ENCODE results near the gene SLC27A6. TPM values are rescaled to one million over a fixed set of nuclear protein-coding genes. Genes with fewer than 3 reads are reported as not detected.

SLC27A6 gene
- total RNA-seq, 1 experiment from 2014 or later, result 7.9 TPM

DNA sequence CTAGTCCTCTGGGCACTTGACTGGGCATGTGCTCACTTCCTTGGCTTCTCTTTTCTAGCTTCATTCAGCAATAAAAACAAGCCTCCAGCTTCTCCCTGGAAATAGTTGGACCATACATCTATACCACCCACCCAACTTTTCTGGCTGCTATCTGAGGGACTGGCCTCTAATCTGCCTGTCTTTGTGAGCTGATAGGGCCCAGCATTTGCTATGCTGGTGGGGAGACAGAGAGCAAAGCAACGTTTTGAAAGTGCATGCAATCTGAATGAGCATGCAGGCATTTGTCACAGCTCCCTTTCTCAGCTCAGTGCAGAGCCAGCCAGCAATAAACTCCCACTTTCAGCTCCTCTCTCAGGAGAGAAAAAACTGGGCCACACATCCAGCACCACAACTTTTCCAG lies 78.6 kb downstream of the SLC27A6 start:
- TF ChIP-seq, protein P1, sequence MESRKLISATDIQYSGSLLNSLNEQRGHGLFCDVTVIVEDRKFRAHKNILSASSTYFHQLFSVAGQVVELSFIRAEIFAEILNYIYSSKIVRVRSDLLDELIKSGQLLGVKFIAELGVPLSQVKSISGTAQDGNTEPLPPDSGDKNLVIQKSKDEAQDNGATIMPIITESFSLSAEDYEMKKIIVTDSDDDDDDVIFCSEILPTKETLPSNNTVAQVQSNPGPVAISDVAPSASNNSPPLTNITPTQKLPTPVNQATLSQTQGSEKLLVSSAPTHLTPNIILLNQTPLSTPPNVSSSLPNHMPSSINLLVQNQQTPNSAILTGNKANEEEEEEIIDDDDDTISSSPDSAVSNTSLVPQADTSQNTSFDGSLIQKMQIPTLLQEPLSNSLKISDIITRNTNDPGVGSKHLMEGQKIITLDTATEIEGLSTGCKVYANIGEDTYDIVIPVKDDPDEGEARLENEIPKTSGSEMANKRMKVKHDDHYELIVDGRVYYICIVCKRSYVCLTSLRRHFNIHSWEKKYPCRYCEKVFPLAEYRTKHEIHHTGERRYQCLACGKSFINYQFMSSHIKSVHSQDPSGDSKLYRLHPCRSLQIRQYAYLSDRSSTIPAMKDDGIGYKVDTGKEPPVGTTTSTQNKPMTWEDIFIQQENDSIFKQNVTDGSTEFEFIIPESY (IDR thresholded peaks at IDR 0.05; ENCODE audit: extremely low read depth, insufficient replicate concordance, low read length), result no peak
- TF ChIP-seq RAD21 (IDR thresholded peaks at IDR 0.05; ENCODE audit: low read depth), result no peak
- TF ChIP-seq, protein P2, sequence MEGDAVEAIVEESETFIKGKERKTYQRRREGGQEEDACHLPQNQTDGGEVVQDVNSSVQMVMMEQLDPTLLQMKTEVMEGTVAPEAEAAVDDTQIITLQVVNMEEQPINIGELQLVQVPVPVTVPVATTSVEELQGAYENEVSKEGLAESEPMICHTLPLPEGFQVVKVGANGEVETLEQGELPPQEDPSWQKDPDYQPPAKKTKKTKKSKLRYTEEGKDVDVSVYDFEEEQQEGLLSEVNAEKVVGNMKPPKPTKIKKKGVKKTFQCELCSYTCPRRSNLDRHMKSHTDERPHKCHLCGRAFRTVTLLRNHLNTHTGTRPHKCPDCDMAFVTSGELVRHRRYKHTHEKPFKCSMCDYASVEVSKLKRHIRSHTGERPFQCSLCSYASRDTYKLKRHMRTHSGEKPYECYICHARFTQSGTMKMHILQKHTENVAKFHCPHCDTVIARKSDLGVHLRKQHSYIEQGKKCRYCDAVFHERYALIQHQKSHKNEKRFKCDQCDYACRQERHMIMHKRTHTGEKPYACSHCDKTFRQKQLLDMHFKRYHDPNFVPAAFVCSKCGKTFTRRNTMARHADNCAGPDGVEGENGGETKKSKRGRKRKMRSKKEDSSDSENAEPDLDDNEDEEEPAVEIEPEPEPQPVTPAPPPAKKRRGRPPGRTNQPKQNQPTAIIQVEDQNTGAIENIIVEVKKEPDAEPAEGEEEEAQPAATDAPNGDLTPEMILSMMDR (IDR thresholded peaks at IDR 0.05 in 2 of 3, conservative IDR thresholded peaks at IDR 0.05 in 1 of 3; ENCODE audit: borderline replicate concordance in 1 of 3, insufficient read depth in 1 of 3, low read depth in 2 of 3, low read length in 2 of 3), result no peak
- POLR2A ChIA-PET, result no interaction called here
- Histone ChIP-seq H3K4me3 (replicated peaks in 1 of 2; ENCODE audit: low read depth in 1 of 2, low read length in 2 of 2) (no peak overlapping the region), H4K20me1 (ENCODE audit: insufficient read depth) (no peaks in the 10 kb centered on the region), H3K4me2 (ENCODE audit: low read length) (no peak overlapping the region), H3K9ac (ENCODE audit: low read length) (no peak overlapping the region), H3K79me2 (ENCODE audit: insufficient read depth, low read length) (no peaks in the 10 kb centered on the region), H3K9me3 (ENCODE audit: control insufficient read depth in 1 of 2, insufficient read depth in 1 of 2, low read depth in 1 of 2, low read length in 2 of 2) (no peaks in the 10 kb centered on the region), H3K36me3 (ENCODE audit: control insufficient read depth in 1 of 2, insufficient read depth in 2 of 2, low read length in 2 of 2) (no peaks in the 10 kb centered on the region), H3K9me2 (ENCODE audit: insufficient read depth) (no peaks in the 10 kb centered on the region), H3K27me3 (ENCODE audit: insufficient read depth, low read length) (no peaks in the 10 kb centered on the region), H3K4me1 (ENCODE audit: control insufficient read depth in 1 of 2, insufficient read depth in 2 of 2, low read length in 2 of 2) (no peaks in the 10 kb centered on the region), H2AFZ (ENCODE audit: low read depth, low read length, poor library complexity, severe bottlenecking) (no peak overlapping the region), H3K27ac (ENCODE audit: low read depth, low read length) (no peak overlapping the region)
- intact Hi-C loops (cut with micrococcal nuclease), result no loop called here
- no TSS peak for BruUV-seq (replicated peaks)
- RAD21 ChIA-PET (ENCODE audit: low non-redundant PET in 1 of 2, low total read pairs in 2 of 2, uncharacterized antibody in 2 of 2, unreplicated experiment in 2 of 2), result no interaction called here
- ATAC-seq (no peak), DNase-seq (ENCODE audit: low read depth, low spot score) (no peak)
- CTCF ChIA-PET, result no interaction called here

DNA sequence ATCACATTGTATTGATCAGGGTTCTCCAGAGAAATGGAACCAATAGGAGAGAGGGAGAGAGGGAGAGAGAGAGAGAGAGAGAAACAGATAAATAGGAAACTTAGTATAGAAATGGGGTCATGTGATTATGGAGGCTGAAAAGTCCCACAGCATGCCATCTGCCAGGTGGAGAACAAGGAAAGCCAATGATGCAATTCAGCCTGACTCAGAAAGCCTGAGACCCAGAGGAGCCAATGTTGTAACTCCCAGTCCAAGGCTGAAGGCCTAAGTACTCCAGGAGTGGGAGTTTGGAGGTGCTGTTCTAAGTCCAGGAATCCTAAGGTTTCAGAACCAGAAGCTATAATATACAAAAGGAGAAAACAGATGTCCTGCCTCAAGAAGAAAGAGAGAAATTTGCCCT lies 80.9 kb downstream of the SLC27A6 start:
- RAD21 ChIA-PET (ENCODE audit: low non-redundant PET in 1 of 2, low total read pairs in 2 of 2, uncharacterized antibody in 2 of 2, unreplicated experiment in 2 of 2), result no interaction called here
- no TSS peak for BruUV-seq (replicated peaks)
- no peak for DNase-seq (ENCODE audit: low read depth, low spot score)

More for the DNA sequence above, 80.9 kb downstream of the SLC27A6 start:
- Histone ChIP-seq H3K9me3 (ENCODE audit: control insufficient read depth in 1 of 2, insufficient read depth in 1 of 2, low read depth in 1 of 2, low read length in 2 of 2) (no peaks in the 10 kb centered on the region), H3K36me3 (ENCODE audit: control insufficient read depth in 1 of 2, insufficient read depth in 2 of 2, low read length in 2 of 2) (no peaks in the 10 kb centered on the region), H2AFZ (ENCODE audit: low read depth, low read length, poor library complexity, severe bottlenecking) (no peak overlapping the region), H3K4me1 (ENCODE audit: control insufficient read depth in 1 of 2, insufficient read depth in 2 of 2, low read length in 2 of 2) (no peaks in the 10 kb centered on the region), H3K9ac (ENCODE audit: low read length) (no peak overlapping the region), H4K20me1 (ENCODE audit: insufficient read depth) (no peaks in the 10 kb centered on the region), H3K27ac (ENCODE audit: low read depth, low read length) (no peak overlapping the region), H3K4me2 (ENCODE audit: low read length) (no peak overlapping the region), H3K79me2 (ENCODE audit: insufficient read depth, low read length) (no peaks in the 10 kb centered on the region), H3K4me3 (replicated peaks in 1 of 2; ENCODE audit: low read depth in 1 of 2, low read length in 2 of 2) (no peak overlapping the region), H3K27me3 (ENCODE audit: insufficient read depth, low read length) (no peaks in the 10 kb centered on the region), H3K9me2 (ENCODE audit: insufficient read depth) (no peaks in the 10 kb centered on the region)
- ATAC-seq, result no peak
- POLR2A ChIA-PET, result no interaction called here
- intact Hi-C loops (cut with micrococcal nuclease), result no loop called here
- CTCF ChIA-PET, result no interaction called here
- TF ChIP-seq ELF1 (IDR thresholded peaks at IDR 0.05; ENCODE audit: borderline replicate concordance, low read depth) (no peak), EZH2phosphoT487 (IDR thresholded peaks at IDR 0.05; ENCODE audit: borderline replicate concordance) (no peak), YY1 (IDR thresholded peaks at IDR 0.05; ENCODE audit: extremely low read depth, insufficient replicate concordance, low read depth, low read length) (no peak), CBX3 (IDR thresholded peaks at IDR 0.05; ENCODE audit: low read depth) (no peak), CEBPB (IDR thresholded peaks at IDR 0.05; ENCODE audit: low read depth) (no peak), TCF7L2 (IDR thresholded peaks at IDR 0.05; ENCODE audit: borderline replicate concordance, extremely low read depth, insufficient read depth, insufficient read length) (no peak)
- TF ChIP-seq, protein P3, sequence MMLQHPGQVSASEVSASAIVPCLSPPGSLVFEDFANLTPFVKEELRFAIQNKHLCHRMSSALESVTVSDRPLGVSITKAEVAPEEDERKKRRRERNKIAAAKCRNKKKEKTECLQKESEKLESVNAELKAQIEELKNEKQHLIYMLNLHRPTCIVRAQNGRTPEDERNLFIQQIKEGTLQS (IDR thresholded peaks at IDR 0.05), result no peak
